Activated CD4-positive, alpha-beta T cell treated with anti-CD3 and anti-CD28 coated beads for 36 hours (primary cell): ENCODE data around the gene ABI3BP. TPM values are rescaled to one million over a fixed set of nuclear protein-coding genes. Genes with fewer than 3 reads are reported as not detected.

Experiments
- ATAC-seq: fragments of 200-7000 bp; cut with Tn5 transposase; one replicate; pipeline ENCODE4 v1.10.0; 2021; ENCODE audit warnings: mild to moderate bottlenecking, moderate library complexity
- CTCF ChIA-PET: fragments of 350-600 bp; sonication (Branson Sonifier 250); formaldehyde crosslinking; loops from one replicate; lab custom pipeline; 2021; ENCODE audit warnings: antibody characterized with exemption; lab: Charles Lee
- POLR2A ChIA-PET: fragments of 350-600 bp; sonication (Branson Sonifier 250); formaldehyde crosslinking; loops from one replicate; lab custom pipeline; 2021; ENCODE audit warnings: antibody characterized with exemption, inconsistent platforms; lab: Charles Lee
- DNase-seq: peaks from one replicate; pipeline ENCODE4 v3.0.0-alpha.2; 2020
- H3K27ac Mint-ChIP-seq: one replicate; pipeline ENCODE4 v1.8.0; 2021; ENCODE audit warnings: mixed read lengths
- H3K27me3 Mint-ChIP-seq: one replicate; pipeline ENCODE4 v1.8.0; 2021; ENCODE audit warnings: mixed read lengths
- H3K36me3 Mint-ChIP-seq: one replicate; pipeline ENCODE4 v1.8.0; 2021; ENCODE audit warnings: low read depth, mixed read lengths
- H3K4me1 Mint-ChIP-seq: one replicate; pipeline ENCODE4 v1.8.0; 2021; ENCODE audit warnings: mixed read lengths
- H3K4me3 Mint-ChIP-seq: one replicate; pipeline ENCODE4 v1.8.0; 2021; ENCODE audit warnings: mild to moderate bottlenecking, moderate library complexity, mixed read lengths
- H3K9me3 Mint-ChIP-seq: one replicate; pipeline ENCODE4 v1.8.0; 2021; ENCODE audit warnings: low read depth, mixed read lengths
- intact Hi-C, 2 experiments: fragments of 100-400 bp; cut with DNase I in 1 of 2; cut with micrococcal nuclease in 1 of 2; formaldehyde crosslinking; loops; one replicate each; pipeline versions ENCODE4 v1.14.2 to v1.15.1; 2022 to 2024; cut with DNase I, micrococcal nuclease
- total RNA-seq, 2 experiments: library from RNA; stranded (reverse); gene quantifications; one replicate each; pipeline ENCODE4 v1.2.3, GENCODE V29; 2021

ABI3BP gene
- total RNA-seq, 2 experiments from 2014 or later, result not detected

GRCh38 chr3:100761211-100761942 is 231.8 kb downstream of the ABI3BP start:
- Mint-ChIP-seq H3K9me3 (no peaks in the 10 kb centered on the region), H3K4me3 (no peak overlapping the region), H3K4me1 (peaks cover 14% of the 10 kb centered on the region), H3K36me3 (no peaks in the 10 kb centered on the region), H3K27me3 (peaks cover 2% of the 10 kb centered on the region), H3K27ac (no peak overlapping the region)
- intact Hi-C loops, result no loop called here
- ChIA-PET POLR2A (no interaction called here), CTCF (interaction anchor here (0.5 to 1.1 kb wide), 3 partner anchors 20 to 435 kb away, joined by 3 to 4 read pairs (median 3); no protein-coding TSS in a partner anchor)
- ATAC-seq, result peak; percentile 78
- DNase-seq, result peak; percentile 48

GRCh38 chr3:100760377-100760776 is 232.8 kb downstream of the ABI3BP start:
- Mint-ChIP-seq H3K36me3 (peaks cover 1% of the 10 kb centered on the region), H3K4me3 (no peak overlapping the region), H3K27me3 (peaks cover 2% of the 10 kb centered on the region), H3K4me1 (peaks cover 6% of the 10 kb centered on the region), H3K27ac (no peak overlapping the region), H3K9me3 (no peaks in the 10 kb centered on the region)
- ChIA-PET POLR2A (interaction anchor here (0.6 to 0.7 kb wide), 2 partner anchors 231 to 482 kb away, joined by 3 to 4 read pairs; no protein-coding TSS in a partner anchor), CTCF (interaction anchor here (0.9 to 1.1 kb wide), 2 partner anchors 13 to 22 kb away, joined by 3 read pairs; no protein-coding TSS in a partner anchor)
- DNase-seq (no peak), ATAC-seq (no peak)
- intact Hi-C loops, result no loop called here

- ChIA-PET POLR2A (interaction anchor here (0.6 kb wide), 1 partner anchor 231 kb away, joined by 3 read pairs; no protein-coding TSS in a partner anchor), CTCF (interaction anchor here (0.5 to 0.9 kb wide), 4 partner anchors 13 to 472 kb away, joined by 3 read pairs; no protein-coding TSS in a partner anchor)
- Mint-ChIP-seq H3K27ac (no peak overlapping the region), H3K27me3 (peaks cover 2% of the 10 kb centered on the region), H3K9me3 (no peaks in the 10 kb centered on the region), H3K4me3 (no peak overlapping the region), H3K4me1 (peaks cover 4% of the 10 kb centered on the region), H3K36me3 (peaks cover 6% of the 10 kb centered on the region)
- intact Hi-C loops, result no loop called here
- ATAC-seq, result no peak
- DNase-seq, result no peak
Measured at GRCh38 chr3:100759950-100760349, 233.3 kb downstream of the ABI3BP start.

GRCh38 chr3:100759159-100759558 is 234.1 kb downstream of the ABI3BP start:
- Mint-ChIP-seq H3K27me3 (peaks cover 2% of the 10 kb centered on the region), H3K4me1 (peaks cover 4% of the 10 kb centered on the region), H3K36me3 (peaks cover 9% of the 10 kb centered on the region), H3K4me3 (no peak overlapping the region), H3K9me3 (no peaks in the 10 kb centered on the region), H3K27ac (no peak overlapping the region)
- intact Hi-C loops, result no loop called here
- DNase-seq, result no peak
- ChIA-PET CTCF (interaction anchor here (0.9 kb wide), 2 partner anchors 10 to 12 kb away, joined by 3 to 4 read pairs; no protein-coding TSS in a partner anchor), POLR2A (no interaction called here)
- no peak for ATAC-seq

GRCh38 chr3:100756441-100756840 is 236.8 kb downstream of the ABI3BP start:
- no peaks in the 10 kb centered on the region for H3K9me3 Mint-ChIP-seq
- H3K36me3 Mint-ChIP-seq, result peaks cover 30% of the 10 kb centered on the region
- no peak overlapping the region for H3K27ac Mint-ChIP-seq
- DNase-seq (no peak), ATAC-seq (no peak)
- no peaks in the 10 kb centered on the region for H3K27me3 Mint-ChIP-seq
- ChIA-PET CTCF (no interaction called here), POLR2A (no interaction called here)
- no peak overlapping the region for H3K4me3 Mint-ChIP-seq
- peaks cover 4% of the 10 kb centered on the region for H3K4me1 Mint-ChIP-seq
- intact Hi-C loops, result no loop called here

GRCh38 chr3:100754563-100755334 is 238.5 kb downstream of the ABI3BP start:
- Mint-ChIP-seq H3K4me1 (no peaks in the 10 kb centered on the region), H3K27me3 (no peaks in the 10 kb centered on the region), H3K4me3 (no peak overlapping the region), H3K36me3 (peaks cover 38% of the 10 kb centered on the region), H3K9me3 (no peaks in the 10 kb centered on the region), H3K27ac (no peak overlapping the region)
- POLR2A ChIA-PET, result no interaction called here
- no peak for DNase-seq
- intact Hi-C loops, result no loop called here
- CTCF ChIA-PET, result interaction anchor here (0.8 kb wide), 1 partner anchor 12 kb away, joined by 3 read pairs; no protein-coding TSS in a partner anchor
- ATAC-seq, result no peak

GRCh38 chr3:100753846-100754245 is 239.4 kb downstream of the ABI3BP start:
- peaks cover 41% of the 10 kb centered on the region for H3K36me3 Mint-ChIP-seq
- DNase-seq (no peak), ATAC-seq (no peak)
- intact Hi-C loops, result no loop called here
- CTCF ChIA-PET, result no interaction called here
- H3K4me1 Mint-ChIP-seq, result no peaks in the 10 kb centered on the region
- H3K4me3 Mint-ChIP-seq, result no peak overlapping the region
- POLR2A ChIA-PET, result no interaction called here
- H3K27ac Mint-ChIP-seq, result no peak overlapping the region
- no peaks in the 10 kb centered on the region for H3K9me3 Mint-ChIP-seq
- no peaks in the 10 kb centered on the region for H3K27me3 Mint-ChIP-seq

- H3K27ac Mint-ChIP-seq, result no peak overlapping the region
- intact Hi-C loops, result no loop called here
- H3K36me3 Mint-ChIP-seq, result peaks cover 60% of the 10 kb centered on the region
Measured at GRCh38 chr3:100748967-100749366, 244.3 kb downstream of the ABI3BP start.

GRCh38 chr3:100748220-100748619 is 245.0 kb downstream of the ABI3BP start:
- ChIA-PET CTCF (interaction anchor here (0.8 kb wide), 1 partner anchor 285 kb away, joined by 3 read pairs; no protein-coding TSS in a partner anchor), POLR2A (no interaction called here)
- ATAC-seq (no peak), DNase-seq (no peak)
- Mint-ChIP-seq H3K9me3 (no peaks in the 10 kb centered on the region), H3K27ac (no peak overlapping the region), H3K4me1 (no peaks in the 10 kb centered on the region), H3K36me3 (peaks cover 57% of the 10 kb centered on the region), H3K27me3 (no peaks in the 10 kb centered on the region), H3K4me3 (no peak overlapping the region)
- intact Hi-C loops, result no loop called here

More at GRCh38 chr3:100748967-100749366, 244.3 kb downstream of the ABI3BP start:
- no peaks in the 10 kb centered on the region for H3K27me3 Mint-ChIP-seq
- ATAC-seq (no peak), DNase-seq (no peak)
- ChIA-PET POLR2A (no interaction called here), CTCF (no interaction called here)
- no peaks in the 10 kb centered on the region for H3K4me1 Mint-ChIP-seq
- no peak overlapping the region for H3K4me3 Mint-ChIP-seq
- H3K9me3 Mint-ChIP-seq, result no peaks in the 10 kb centered on the region

- Mint-ChIP-seq H3K4me3 (no peak overlapping the region), H3K27ac (no peak overlapping the region), H3K27me3 (no peaks in the 10 kb centered on the region), H3K4me1 (no peaks in the 10 kb centered on the region), H3K9me3 (no peaks in the 10 kb centered on the region), H3K36me3 (peaks cover 46% of the 10 kb centered on the region)
- CTCF ChIA-PET, result interaction anchor here (1.4 kb wide), 1 partner anchor 283 kb away, joined by 7 read pairs; no protein-coding TSS in a partner anchor
- DNase-seq, result no peak
- intact Hi-C loops, result no loop called here
- ATAC-seq, result no peak
- POLR2A ChIA-PET, result no interaction called here
Measured at GRCh38 chr3:100746092-100746491, 247.1 kb downstream of the ABI3BP start.

GRCh38 chr3:100745617-100746016 is 247.6 kb downstream of the ABI3BP start:
- no peaks in the 10 kb centered on the region for H3K9me3 Mint-ChIP-seq
- CTCF ChIA-PET, result interaction anchor here (1.4 kb wide), 1 partner anchor 283 kb away, joined by 7 read pairs; no protein-coding TSS in a partner anchor
- H3K4me1 Mint-ChIP-seq, result no peaks in the 10 kb centered on the region
- H3K27ac Mint-ChIP-seq, result no peak overlapping the region
- ATAC-seq (no peak), DNase-seq (no peak)
- peaks cover 43% of the 10 kb centered on the region for H3K36me3 Mint-ChIP-seq
- H3K4me3 Mint-ChIP-seq, result no peak overlapping the region
- intact Hi-C loops, result no loop called here
- POLR2A ChIA-PET, result no interaction called here
- H3K27me3 Mint-ChIP-seq, result no peaks in the 10 kb centered on the region
